ENCODE data around the gene SEMA4D. TPM values are rescaled to one million over a fixed set of nuclear protein-coding genes. Genes with fewer than 3 reads are reported as not detected.

Gene SEMA4D
- total RNA-seq, 1 experiment from 2014 or later, result 8.0 TPM

DNA sequence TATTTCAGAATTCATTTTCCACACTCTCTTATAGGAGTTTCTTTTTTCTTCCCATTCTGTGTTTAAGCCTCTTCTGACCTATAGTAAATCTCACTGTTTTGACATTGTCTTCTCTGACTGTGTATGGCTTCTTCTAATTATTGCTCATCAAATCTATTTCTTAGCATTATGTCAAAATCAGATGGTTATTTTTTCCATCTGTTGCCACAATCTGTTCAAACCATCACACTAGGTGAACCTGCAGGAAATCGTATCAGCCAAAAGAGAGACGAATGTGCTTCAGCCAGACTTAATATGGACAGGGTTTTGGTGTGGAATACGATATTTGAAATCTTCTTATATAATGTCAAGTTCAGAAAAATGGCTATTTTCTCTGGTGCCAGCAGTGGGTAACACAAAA lies 15.9 kb upstream of the SEMA4D start:
- H2AFZ ChIP-seq (ENCODE audit: low read length), result no peak overlapping the region
- no peak overlapping the region for H3K4me2 ChIP-seq (ENCODE audit: low read length)
- TF ChIP-seq EZH2phosphoT487 (IDR thresholded peaks at IDR 0.05; ENCODE audit: borderline replicate concordance, low read length) (no peak), EZH2 (IDR thresholded peaks at IDR 0.05; ENCODE audit: low read length, unreplicated experiment) (no peak)
- TF ChIP-seq, protein P1, sequence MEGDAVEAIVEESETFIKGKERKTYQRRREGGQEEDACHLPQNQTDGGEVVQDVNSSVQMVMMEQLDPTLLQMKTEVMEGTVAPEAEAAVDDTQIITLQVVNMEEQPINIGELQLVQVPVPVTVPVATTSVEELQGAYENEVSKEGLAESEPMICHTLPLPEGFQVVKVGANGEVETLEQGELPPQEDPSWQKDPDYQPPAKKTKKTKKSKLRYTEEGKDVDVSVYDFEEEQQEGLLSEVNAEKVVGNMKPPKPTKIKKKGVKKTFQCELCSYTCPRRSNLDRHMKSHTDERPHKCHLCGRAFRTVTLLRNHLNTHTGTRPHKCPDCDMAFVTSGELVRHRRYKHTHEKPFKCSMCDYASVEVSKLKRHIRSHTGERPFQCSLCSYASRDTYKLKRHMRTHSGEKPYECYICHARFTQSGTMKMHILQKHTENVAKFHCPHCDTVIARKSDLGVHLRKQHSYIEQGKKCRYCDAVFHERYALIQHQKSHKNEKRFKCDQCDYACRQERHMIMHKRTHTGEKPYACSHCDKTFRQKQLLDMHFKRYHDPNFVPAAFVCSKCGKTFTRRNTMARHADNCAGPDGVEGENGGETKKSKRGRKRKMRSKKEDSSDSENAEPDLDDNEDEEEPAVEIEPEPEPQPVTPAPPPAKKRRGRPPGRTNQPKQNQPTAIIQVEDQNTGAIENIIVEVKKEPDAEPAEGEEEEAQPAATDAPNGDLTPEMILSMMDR (conservative IDR thresholded peaks at IDR 0.05; ENCODE audit: low read depth, low read length), result no peak
- ChIA-PET POLR2A (ENCODE audit: unreplicated experiment) (no interaction called here), CTCF (no interaction called here)
- no peak overlapping the region for H3K4me3 ChIP-seq (ENCODE audit: low read length)
- H3K27ac ChIP-seq (ENCODE audit: low read length), result no peak overlapping the region
- BruUV-seq (replicated peaks), result no TSS peak
- no peaks in the 10 kb centered on the region for H3K36me3 ChIP-seq (ENCODE audit: low read depth, low read length)
- ATAC-seq, result no peak
- H3K9ac ChIP-seq (ENCODE audit: low read length), result no peak overlapping the region
- H3K27me3 ChIP-seq (ENCODE audit: low read length), result peaks cover 15% of the 10 kb centered on the region; the same call in 1 of the 2 replicates
- no peaks in the 10 kb centered on the region for H3K79me2 ChIP-seq (ENCODE audit: low read length)
- DNase-seq, result no peak
- no peaks in the 10 kb centered on the region for H3K9me3 ChIP-seq (ENCODE audit: low read length)
- H3F3A ChIP-seq (ENCODE audit: low read length, unreplicated experiment), result no peaks in the 10 kb centered on the region
- H4K20me1 ChIP-seq (ENCODE audit: low read length), result no peaks in the 10 kb centered on the region
- H3K9me2 ChIP-seq (replicated peaks; ENCODE audit: low read length), result no peaks in the 10 kb centered on the region
- intact Hi-C loops (cut with micrococcal nuclease), result no loop called here
- no peaks in the 10 kb centered on the region for H3K4me1 ChIP-seq (ENCODE audit: insufficient read depth, low read length)

- no peak overlapping the region for H3K4me2 ChIP-seq (ENCODE audit: low read length)
- TF ChIP-seq, protein P1 (conservative IDR thresholded peaks at IDR 0.05; ENCODE audit: low read depth, low read length), result no peak
- TF ChIP-seq EZH2 (IDR thresholded peaks at IDR 0.05; ENCODE audit: low read length, unreplicated experiment) (no peak), EZH2phosphoT487 (IDR thresholded peaks at IDR 0.05; ENCODE audit: borderline replicate concordance, low read length) (no peak)
- intact Hi-C loops (cut with micrococcal nuclease), result no loop called here
These were observed 14.5 kb upstream of the SEMA4D start for GRCh38 chr9:89512382-89512781.

GRCh38 chr9:89508951-89509615 lies 11.2 kb upstream of the SEMA4D start:
- TF ChIP-seq EZH2 (IDR thresholded peaks at IDR 0.05; ENCODE audit: low read length, unreplicated experiment), result no peak
- no peak for TF ChIP-seq EZH2phosphoT487 (IDR thresholded peaks at IDR 0.05; ENCODE audit: borderline replicate concordance, low read length)
- TF ChIP-seq, protein P1 (conservative IDR thresholded peaks at IDR 0.05; ENCODE audit: low read depth, low read length), result no peak
- H3K79me2 ChIP-seq (ENCODE audit: low read length), result no peaks in the 10 kb centered on the region
- no peak overlapping the region for H3K4me2 ChIP-seq (ENCODE audit: low read length)
- ChIA-PET POLR2A (ENCODE audit: unreplicated experiment) (no interaction called here), CTCF (no interaction called here)
- H3K4me1 ChIP-seq (ENCODE audit: insufficient read depth, low read length), result no peaks in the 10 kb centered on the region
- no peak for ATAC-seq
- no peak overlapping the region for H3K4me3 ChIP-seq (ENCODE audit: low read length)
- H3K9ac ChIP-seq (ENCODE audit: low read length), result no peak overlapping the region
- no peaks in the 10 kb centered on the region for H3K36me3 ChIP-seq (ENCODE audit: low read depth, low read length)
- no peaks in the 10 kb centered on the region for H3F3A ChIP-seq (ENCODE audit: low read length, unreplicated experiment)
- no peaks in the 10 kb centered on the region for H3K9me2 ChIP-seq (replicated peaks; ENCODE audit: low read length)
- DNase-seq, result no peak
- H3K27ac ChIP-seq (ENCODE audit: low read length), result no peak overlapping the region
- no peaks in the 10 kb centered on the region for H4K20me1 ChIP-seq (ENCODE audit: low read length)
- BruUV-seq (replicated peaks), result no TSS peak
- intact Hi-C loops (cut with micrococcal nuclease), result no loop called here
- no peaks in the 10 kb centered on the region for H3K9me3 ChIP-seq (ENCODE audit: low read length)
- H3K27me3 ChIP-seq (ENCODE audit: low read length), result peaks cover 15% of the 10 kb centered on the region; the same call in 1 of the 2 replicates
- no peak overlapping the region for H2AFZ ChIP-seq (ENCODE audit: low read length)

More at GRCh38 chr9:89512382-89512781, 14.5 kb upstream of the SEMA4D start:
- H3K27ac ChIP-seq (ENCODE audit: low read length), result no peak overlapping the region
- no peaks in the 10 kb centered on the region for H4K20me1 ChIP-seq (ENCODE audit: low read length)
- no peaks in the 10 kb centered on the region for H3K9me3 ChIP-seq (ENCODE audit: low read length)
- no peaks in the 10 kb centered on the region for H3K36me3 ChIP-seq (ENCODE audit: low read depth, low read length)
- H3F3A ChIP-seq (ENCODE audit: low read length, unreplicated experiment), result no peaks in the 10 kb centered on the region
- H3K9ac ChIP-seq (ENCODE audit: low read length), result no peak overlapping the region
- DNase-seq (no peak), ATAC-seq (no peak)
- H3K79me2 ChIP-seq (ENCODE audit: low read length), result no peaks in the 10 kb centered on the region
- no TSS peak for BruUV-seq (replicated peaks)
- no peaks in the 10 kb centered on the region for H3K9me2 ChIP-seq (replicated peaks; ENCODE audit: low read length)
- ChIA-PET CTCF (no interaction called here), POLR2A (ENCODE audit: unreplicated experiment) (no interaction called here)
- no peak overlapping the region for H3K4me3 ChIP-seq (ENCODE audit: low read length)
- peaks cover 15% of the 10 kb centered on the region; the same call in 1 of the 2 replicates for H3K27me3 ChIP-seq (ENCODE audit: low read length)
- no peak overlapping the region for H2AFZ ChIP-seq (ENCODE audit: low read length)
- H3K4me1 ChIP-seq (ENCODE audit: insufficient read depth, low read length), result no peaks in the 10 kb centered on the region
